SK-N-SH (cell line): Measurements from ENCODE around the gene UGDH. TPM values are rescaled to one million over a fixed set of nuclear protein-coding genes. Genes with fewer than 3 reads are reported as not detected.

ENCODE experiments used
- CTCF ChIA-PET: fragments of 300-600, 350-600 bp; formaldehyde crosslinking; extraction: SDS; loops from one replicate; lab custom pipeline; 2021; lab: Yijun Ruan, JAX
- POLR2A ChIA-PET: fragments of 350-600 bp; sonication (Branson Sonifier 250); formaldehyde crosslinking; extraction: SDS; loops from one replicate; lab custom pipeline; 2020; ENCODE audit warnings: antibody characterized with exemption, inconsistent platforms; lab: Yijun Ruan, JAX
- DNase-seq: peaks from one replicate; pipeline ENCODE4 v3.0.0; 2012
- H2AFZ ChIP-seq: fragments of 200-600 bp; sonication (generic); 2 replicates; pipeline ENCODE4 v1.8.1; 2016; ENCODE audit warnings: antibody characterized with exemption, mild to moderate bottlenecking, low read depth
- H3F3A ChIP-seq: fragments of 200-600 bp; sonication (generic); replicated peaks from 2 replicates; pipeline ENCODE3; 2016; ENCODE audit warnings: antibody characterized with exemption, mild to moderate bottlenecking; ENCODE audit not compliant: insufficient read depth
- H3K27ac ChIP-seq, 2 experiments: fragments of 200-500 bp in 1 of 2; fragments of 200-600 bp in 1 of 2; sonication (Bioruptor generic) in 1 of 2; sonication (generic), shearing (Covaris generic) in 1 of 2; 2 replicates each; pipeline versions ENCODE4 v1.5.1 to v1.6.1; 2014 to 2016; ENCODE audit warnings: low read depth in 2 of 2, inconsistent platforms in 1 of 2, low read length in 1 of 2, mild to moderate bottlenecking in 1 of 2, mixed read lengths in 1 of 2
- H3K27me3 ChIP-seq: fragments of 200-600 bp; sonication (generic), shearing (Covaris generic); 2 replicates; pipeline ENCODE4 v1.6.1; 2016; ENCODE audit warnings: mixed run types; ENCODE audit not compliant: insufficient read depth
- H3K36me3 ChIP-seq, 2 experiments: fragments of 200-500 bp in 1 of 2; fragments of 200-600 bp in 1 of 2; sonication (Bioruptor generic) in 1 of 2; sonication (generic) in 1 of 2; replicated peaks in 1 of 2; 2 replicates each; pipeline versions ENCODE3 to v1.5.1; 2014 to 2016; ENCODE audit warnings: low read length in 1 of 2, mild to moderate bottlenecking in 1 of 2; ENCODE audit not compliant: insufficient read depth in 2 of 2, control insufficient read depth in 1 of 2
- H3K4me1 ChIP-seq, 2 experiments: fragments of 200-500 bp in 1 of 2; fragments of 200-600 bp in 1 of 2; sonication (Bioruptor generic) in 1 of 2; sonication (generic), shearing (Covaris generic) in 1 of 2; 2 replicates each; pipeline versions ENCODE4 v1.5.1 to v1.6.1; 2014 to 2016; ENCODE audit warnings: low read depth in 1 of 2, low read length in 1 of 2, mixed run types in 1 of 2; ENCODE audit not compliant: insufficient read depth in 2 of 2, control insufficient read depth in 1 of 2
- H3K4me2 ChIP-seq: fragments of 200-600 bp; sonication (generic), shearing (Covaris generic); 2 replicates; pipeline ENCODE4 v1.6.1; 2017; ENCODE audit warnings: mixed run types
- H3K4me3 ChIP-seq, 2 experiments: fragments of 200-500 bp in 1 of 2; fragments of 200-600 bp in 1 of 2; sonication (Bioruptor generic) in 1 of 2; sonication (generic), shearing (Covaris generic) in 1 of 2; 2 replicates each; pipeline versions ENCODE4 v1.5.1 to v1.8.1; 2014 to 2016; ENCODE audit warnings: low read depth in 2 of 2, inconsistent platforms in 1 of 2, low read length in 1 of 2, mild to moderate bottlenecking in 1 of 2, mixed read lengths in 1 of 2, moderate library complexity in 1 of 2
- H3K79me2 ChIP-seq: fragments of 200-600 bp; sonication (generic); 2 replicates; pipeline ENCODE4 v1.8.1; 2017; ENCODE audit warnings: mild to moderate bottlenecking; ENCODE audit not compliant: insufficient read depth
- H3K9ac ChIP-seq: fragments of 200-600 bp; sonication (generic); 2 replicates; pipeline ENCODE4 v1.6.1; 2017; ENCODE audit warnings: mixed run types
- H3K9me2 ChIP-seq: fragments of 200-600 bp; sonication (generic); 2 replicates; pipeline ENCODE4 v1.6.1; 2017; ENCODE audit warnings: mixed run types
- H3K9me3 ChIP-seq: fragments of 200-600 bp; sonication (generic); 2 replicates; pipeline ENCODE4 v1.6.1; 2017; ENCODE audit warnings: mixed run types, mild to moderate bottlenecking, moderate library complexity
- H4K20me1 ChIP-seq: fragments of 200-600 bp; sonication (generic); 2 replicates; pipeline ENCODE4 v1.6.1; 2017; ENCODE audit warnings: mild to moderate bottlenecking, mixed run types; ENCODE audit not compliant: insufficient read depth
- EP300 ChIP-seq, 2 experiments: IDR thresholded peaks; 2 replicates each; pipeline versions ENCODE4 v1.4.0 to v1.6.1; 2012; ENCODE audit warnings: borderline replicate concordance in 1 of 2, low read depth in 1 of 2, low read length in 1 of 2
- EZH2phosphoT487 ChIP-seq: fragments of 200-600 bp; sonication (generic); IDR thresholded peaks from 2 replicates; pipeline ENCODE4 v1.6.1; 2017; ENCODE audit warnings: low read depth, mixed run types, mild to moderate bottlenecking, antibody characterized with exemption, moderate library complexity, borderline replicate concordance
- JUND ChIP-seq: IDR thresholded peaks from 2 replicates; pipeline ENCODE4 v1.4.0; 2012
- MEF2A ChIP-seq: IDR thresholded peaks from 2 replicates; pipeline ENCODE4 v1.4.0; 2012; ENCODE audit warnings: low read depth, borderline replicate concordance
- NFIC ChIP-seq: IDR thresholded peaks from 2 replicates; pipeline ENCODE4 v1.4.0; 2012; ENCODE audit warnings: borderline replicate concordance
- NRF1 ChIP-seq: IDR thresholded peaks from 2 replicates; pipeline ENCODE4 v1.6.1; 2012; ENCODE audit warnings: low read depth, mild to moderate bottlenecking, low read length
- RAD21 ChIP-seq: IDR thresholded peaks from 2 replicates; pipeline ENCODE4 v1.6.1; 2012; ENCODE audit warnings: mild to moderate bottlenecking, low read length
- RXRA ChIP-seq: IDR thresholded peaks from 2 replicates; pipeline ENCODE4 v1.4.0; 2012; ENCODE audit warnings: low read depth, mild to moderate bottlenecking, borderline replicate concordance
- SIN3A ChIP-seq: IDR thresholded peaks from 2 replicates; pipeline ENCODE4 v1.6.1; 2012; ENCODE audit warnings: low read depth, mild to moderate bottlenecking, low read length, moderate library complexity, borderline replicate concordance
- SMC3 ChIP-seq: IDR thresholded peaks from 2 replicates; pipeline ENCODE4 v1.6.1; 2012; ENCODE audit warnings: low read depth, low read length, improper control_type of control experiment
- TCF12 ChIP-seq: IDR thresholded peaks from 2 replicates; pipeline ENCODE4 v1.4.0; 2012
- TEAD4 ChIP-seq: IDR thresholded peaks from 2 replicates; pipeline ENCODE4 v1.4.0; 2012; ENCODE audit warnings: mild to moderate bottlenecking, borderline replicate concordance; ENCODE audit not compliant: insufficient read depth
- YY1 ChIP-seq: IDR thresholded peaks from 2 replicates; pipeline ENCODE4 v1.4.0; 2012; ENCODE audit warnings: low read depth, mild to moderate bottlenecking
- WGBS: methylation state at CpG from one replicate; pipeline ENCODE4 v1.1.6; 2017; ENCODE audit warnings: low lambda C conversion rate; 5-methylcytosine and 5-hydroxymethylcytosine counted together
- polyA plus RNA-seq, 3 experiments: library from polyadenylated mRNA; depleted of rRNA; stranded (reverse); fragments of >200 nt; gene quantifications; 2 replicates each; pipeline ENCODE4 v1.2.3, GENCODE V29; 2012
- TF ChIP-seq, protein P1 (sequence below): IDR thresholded peaks from 2 replicates; pipeline ENCODE4 v1.6.1; 2012; ENCODE audit warnings: mild to moderate bottlenecking, low read depth, low read length, moderate library complexity
- TF ChIP-seq, protein P2 (sequence below): fragments of 200-600 bp; sonication (generic); IDR thresholded peaks from 2 replicates; pipeline ENCODE4 v1.6.1; 2017; ENCODE audit warnings: antibody characterized with exemption, mild to moderate bottlenecking, moderate library complexity
- TF ChIP-seq, protein P3 (sequence below): IDR thresholded peaks from 2 replicates; pipeline ENCODE4 v1.4.0; 2012; ENCODE audit warnings: low read depth, borderline replicate concordance
- TF ChIP-seq, protein P4 (sequence below): IDR thresholded peaks from 2 replicates; pipeline ENCODE4; 2012
- TF ChIP-seq, protein P5 (sequence below): fragments of 150-350 bp; IDR thresholded peaks from 2 replicates; pipeline ENCODE4 v1.6.1; 2016; ENCODE audit warnings: mild to moderate bottlenecking, low read depth, low read length

UGDH gene
- polyA plus RNA-seq, 1 of the 3 experiments (the other 2 are of a cell fraction), result 41.6 TPM

DNA sequence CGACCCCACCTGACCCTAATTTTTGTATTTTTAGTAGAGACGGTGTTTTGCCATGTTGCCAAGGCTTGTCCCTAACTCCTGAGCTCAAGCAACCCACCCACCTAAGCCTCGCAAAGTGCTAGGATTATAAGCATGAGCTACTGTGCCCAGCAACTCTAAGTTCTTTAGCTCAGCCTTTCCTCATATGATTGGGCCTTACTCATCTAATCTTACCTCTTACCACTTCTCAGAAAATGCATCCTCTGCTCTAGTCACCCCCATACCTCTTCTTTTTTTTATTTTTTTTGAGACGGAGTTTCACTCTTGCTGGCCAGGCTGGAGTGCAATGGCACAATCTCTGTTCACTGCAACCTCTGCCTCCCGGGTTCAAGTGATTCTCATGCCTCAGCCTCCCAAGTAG, 35.6 kb upstream of the UGDH start:
- CTCF ChIA-PET, result interaction anchor here (0.6 kb wide), 1 partner anchor 171 kb away, joined by 3 read pairs; no protein-coding TSS in a partner anchor
- POLR2A ChIA-PET, result no interaction called here
- WGBS, result 91% methylated on average over 5 of the region's 5 CpGs

DNA sequence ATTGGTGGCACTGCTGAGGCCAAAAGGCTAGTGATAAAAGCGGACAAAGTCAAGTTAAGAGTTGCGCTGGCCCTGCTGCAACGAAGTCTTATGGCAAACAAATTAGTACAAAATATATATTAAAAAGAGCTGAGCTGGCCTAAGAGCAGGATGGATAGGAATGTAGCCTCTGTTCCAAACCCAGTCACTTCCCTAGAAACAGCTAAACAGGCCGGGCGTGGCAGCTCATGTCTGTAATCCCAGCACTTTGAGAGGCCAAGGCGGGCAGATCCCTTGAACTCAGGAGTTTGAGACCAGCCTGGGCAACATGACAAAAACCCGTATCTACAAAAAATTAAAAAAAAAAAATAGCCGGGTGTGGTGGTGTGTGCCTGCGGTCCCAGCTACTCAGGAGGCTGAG, 32.4 kb upstream of the UGDH start:
- POLR2A ChIA-PET, result interaction anchor here (0.8 to 1.8 kb wide), 2 partner anchors 9 to 32 kb away, joined by 3 to 13 read pairs; partner anchors contain the start of gene UGDH
- TF ChIP-seq NFIC (no peak), EZH2phosphoT487 (no peak), YY1 (no peak), MEF2A (no peak), SIN3A (no peak), RXRA (no peak), SMC3 (no peak), JUND (no peak), TCF12 (no peak), EP300 (IDR thresholded peaks at IDR 0.05; ENCODE audit: borderline replicate concordance in 1 of 2, low read depth in 1 of 2, low read length in 1 of 2) (no peak), TEAD4 (no peak)
- TF ChIP-seq, protein P1, sequence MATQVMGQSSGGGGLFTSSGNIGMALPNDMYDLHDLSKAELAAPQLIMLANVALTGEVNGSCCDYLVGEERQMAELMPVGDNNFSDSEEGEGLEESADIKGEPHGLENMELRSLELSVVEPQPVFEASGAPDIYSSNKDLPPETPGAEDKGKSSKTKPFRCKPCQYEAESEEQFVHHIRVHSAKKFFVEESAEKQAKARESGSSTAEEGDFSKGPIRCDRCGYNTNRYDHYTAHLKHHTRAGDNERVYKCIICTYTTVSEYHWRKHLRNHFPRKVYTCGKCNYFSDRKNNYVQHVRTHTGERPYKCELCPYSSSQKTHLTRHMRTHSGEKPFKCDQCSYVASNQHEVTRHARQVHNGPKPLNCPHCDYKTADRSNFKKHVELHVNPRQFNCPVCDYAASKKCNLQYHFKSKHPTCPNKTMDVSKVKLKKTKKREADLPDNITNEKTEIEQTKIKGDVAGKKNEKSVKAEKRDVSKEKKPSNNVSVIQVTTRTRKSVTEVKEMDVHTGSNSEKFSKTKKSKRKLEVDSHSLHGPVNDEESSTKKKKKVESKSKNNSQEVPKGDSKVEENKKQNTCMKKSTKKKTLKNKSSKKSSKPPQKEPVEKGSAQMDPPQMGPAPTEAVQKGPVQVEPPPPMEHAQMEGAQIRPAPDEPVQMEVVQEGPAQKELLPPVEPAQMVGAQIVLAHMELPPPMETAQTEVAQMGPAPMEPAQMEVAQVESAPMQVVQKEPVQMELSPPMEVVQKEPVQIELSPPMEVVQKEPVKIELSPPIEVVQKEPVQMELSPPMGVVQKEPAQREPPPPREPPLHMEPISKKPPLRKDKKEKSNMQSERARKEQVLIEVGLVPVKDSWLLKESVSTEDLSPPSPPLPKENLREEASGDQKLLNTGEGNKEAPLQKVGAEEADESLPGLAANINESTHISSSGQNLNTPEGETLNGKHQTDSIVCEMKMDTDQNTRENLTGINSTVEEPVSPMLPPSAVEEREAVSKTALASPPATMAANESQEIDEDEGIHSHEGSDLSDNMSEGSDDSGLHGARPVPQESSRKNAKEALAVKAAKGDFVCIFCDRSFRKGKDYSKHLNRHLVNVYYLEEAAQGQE, result no peak
- TF ChIP-seq, protein P2, sequence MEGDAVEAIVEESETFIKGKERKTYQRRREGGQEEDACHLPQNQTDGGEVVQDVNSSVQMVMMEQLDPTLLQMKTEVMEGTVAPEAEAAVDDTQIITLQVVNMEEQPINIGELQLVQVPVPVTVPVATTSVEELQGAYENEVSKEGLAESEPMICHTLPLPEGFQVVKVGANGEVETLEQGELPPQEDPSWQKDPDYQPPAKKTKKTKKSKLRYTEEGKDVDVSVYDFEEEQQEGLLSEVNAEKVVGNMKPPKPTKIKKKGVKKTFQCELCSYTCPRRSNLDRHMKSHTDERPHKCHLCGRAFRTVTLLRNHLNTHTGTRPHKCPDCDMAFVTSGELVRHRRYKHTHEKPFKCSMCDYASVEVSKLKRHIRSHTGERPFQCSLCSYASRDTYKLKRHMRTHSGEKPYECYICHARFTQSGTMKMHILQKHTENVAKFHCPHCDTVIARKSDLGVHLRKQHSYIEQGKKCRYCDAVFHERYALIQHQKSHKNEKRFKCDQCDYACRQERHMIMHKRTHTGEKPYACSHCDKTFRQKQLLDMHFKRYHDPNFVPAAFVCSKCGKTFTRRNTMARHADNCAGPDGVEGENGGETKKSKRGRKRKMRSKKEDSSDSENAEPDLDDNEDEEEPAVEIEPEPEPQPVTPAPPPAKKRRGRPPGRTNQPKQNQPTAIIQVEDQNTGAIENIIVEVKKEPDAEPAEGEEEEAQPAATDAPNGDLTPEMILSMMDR, result no peak
- TF ChIP-seq, protein P3, sequence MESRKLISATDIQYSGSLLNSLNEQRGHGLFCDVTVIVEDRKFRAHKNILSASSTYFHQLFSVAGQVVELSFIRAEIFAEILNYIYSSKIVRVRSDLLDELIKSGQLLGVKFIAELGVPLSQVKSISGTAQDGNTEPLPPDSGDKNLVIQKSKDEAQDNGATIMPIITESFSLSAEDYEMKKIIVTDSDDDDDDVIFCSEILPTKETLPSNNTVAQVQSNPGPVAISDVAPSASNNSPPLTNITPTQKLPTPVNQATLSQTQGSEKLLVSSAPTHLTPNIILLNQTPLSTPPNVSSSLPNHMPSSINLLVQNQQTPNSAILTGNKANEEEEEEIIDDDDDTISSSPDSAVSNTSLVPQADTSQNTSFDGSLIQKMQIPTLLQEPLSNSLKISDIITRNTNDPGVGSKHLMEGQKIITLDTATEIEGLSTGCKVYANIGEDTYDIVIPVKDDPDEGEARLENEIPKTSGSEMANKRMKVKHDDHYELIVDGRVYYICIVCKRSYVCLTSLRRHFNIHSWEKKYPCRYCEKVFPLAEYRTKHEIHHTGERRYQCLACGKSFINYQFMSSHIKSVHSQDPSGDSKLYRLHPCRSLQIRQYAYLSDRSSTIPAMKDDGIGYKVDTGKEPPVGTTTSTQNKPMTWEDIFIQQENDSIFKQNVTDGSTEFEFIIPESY, result no peak

More for the DNA sequence above, 35.6 kb upstream of the UGDH start:
- Histone ChIP-seq H4K20me1 (no peaks in the 10 kb centered on the region), H3K79me2 (no peaks in the 10 kb centered on the region), H3K9me3 (no peaks in the 10 kb centered on the region), H3K4me1 (no peaks in the 10 kb centered on the region), H3K36me3 (peaks cover 0 to 8% of the 10 kb centered on the region in 2 experiments), H3F3A (peaks cover 17% of the 10 kb centered on the region), H2AFZ (no peak overlapping the region), H3K27ac (no peak overlapping the region), H3K4me3 (no peak overlapping the region), H3K9ac (no peak overlapping the region), H3K27me3 (no peaks in the 10 kb centered on the region), H3K4me2 (no peak overlapping the region), H3K9me2 (no peaks in the 10 kb centered on the region)
- no peak for TF ChIP-seq NRF1
- TF ChIP-seq RAD21, result no peak
- TF ChIP-seq, protein P4, sequence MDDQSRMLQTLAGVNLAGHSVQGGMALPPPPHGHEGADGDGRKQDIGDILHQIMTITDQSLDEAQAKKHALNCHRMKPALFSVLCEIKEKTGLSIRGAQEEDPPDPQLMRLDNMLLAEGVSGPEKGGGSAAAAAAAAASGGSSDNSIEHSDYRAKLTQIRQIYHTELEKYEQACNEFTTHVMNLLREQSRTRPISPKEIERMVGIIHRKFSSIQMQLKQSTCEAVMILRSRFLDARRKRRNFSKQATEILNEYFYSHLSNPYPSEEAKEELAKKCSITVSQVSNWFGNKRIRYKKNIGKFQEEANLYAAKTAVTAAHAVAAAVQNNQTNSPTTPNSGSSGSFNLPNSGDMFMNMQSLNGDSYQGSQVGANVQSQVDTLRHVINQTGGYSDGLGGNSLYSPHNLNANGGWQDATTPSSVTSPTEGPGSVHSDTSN, result no peak
- TF ChIP-seq, protein P5, sequence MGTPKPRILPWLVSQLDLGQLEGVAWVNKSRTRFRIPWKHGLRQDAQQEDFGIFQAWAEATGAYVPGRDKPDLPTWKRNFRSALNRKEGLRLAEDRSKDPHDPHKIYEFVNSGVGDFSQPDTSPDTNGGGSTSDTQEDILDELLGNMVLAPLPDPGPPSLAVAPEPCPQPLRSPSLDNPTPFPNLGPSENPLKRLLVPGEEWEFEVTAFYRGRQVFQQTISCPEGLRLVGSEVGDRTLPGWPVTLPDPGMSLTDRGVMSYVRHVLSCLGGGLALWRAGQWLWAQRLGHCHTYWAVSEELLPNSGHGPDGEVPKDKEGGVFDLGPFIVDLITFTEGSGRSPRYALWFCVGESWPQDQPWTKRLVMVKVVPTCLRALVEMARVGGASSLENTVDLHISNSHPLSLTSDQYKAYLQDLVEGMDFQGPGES, result no peak
- TF ChIP-seq TEAD4, result no peak
- no peak for DNase-seq

More for the DNA sequence above, 32.4 kb upstream of the UGDH start:
- no peaks in the 10 kb centered on the region for H4K20me1 ChIP-seq
- no peak overlapping the region for H3K4me2 ChIP-seq
- no peaks in the 10 kb centered on the region for H3K4me1 ChIP-seq
- no peak overlapping the region for H3K27ac ChIP-seq
- 92% methylated on average over 9 of the region's 9 CpGs for WGBS
- no peak overlapping the region for H3K9ac ChIP-seq
- no peak overlapping the region for H2AFZ ChIP-seq
- CTCF ChIA-PET, result no interaction called here
- H3K9me2 ChIP-seq, result no peaks in the 10 kb centered on the region
- no peaks in the 10 kb centered on the region for H3K27me3 ChIP-seq
- no peaks in the 10 kb centered on the region for H3K79me2 ChIP-seq
- DNase-seq, result no peak
- H3K9me3 ChIP-seq, result no peaks in the 10 kb centered on the region
- H3F3A ChIP-seq, result no peaks in the 10 kb centered on the region
- no peak overlapping the region for H3K4me3 ChIP-seq
- peaks cover 0 to 8% of the 10 kb centered on the region in 2 experiments for H3K36me3 ChIP-seq
